Endodermal cell (in vitro differentiated cells): ENCODE results near the gene PIP4K2C. TPM values are rescaled to one million over a fixed set of nuclear protein-coding genes. Genes with fewer than 3 reads are reported as not detected.
A peak's percentile ranks its signal among the peaks of the same experiment; 100 is the strongest.

ENCODE experiments used
- DNase-seq: peaks from one replicate; pipeline ENCODE4 v3.0.0-alpha.2; 2017
- H3K27ac ChIP-seq: 2 replicates; pipeline ENCODE4 v1.5.1; 2013; ENCODE audit warnings: mild to moderate bottlenecking, low read depth, low read length, moderate library complexity
- H3K27me3 ChIP-seq: 2 replicates; pipeline ENCODE4 v1.6.1; 2013; ENCODE audit warnings: mild to moderate bottlenecking, low read length, moderate library complexity; ENCODE audit not compliant: insufficient read depth, control insufficient read depth, poor library complexity, severe bottlenecking
- H3K36me3 ChIP-seq: 2 replicates; pipeline ENCODE4 v1.7.0; 2013; ENCODE audit warnings: mild to moderate bottlenecking, low read length, moderate library complexity; ENCODE audit not compliant: control insufficient read depth, insufficient read depth
- H3K4me1 ChIP-seq: one replicate; pipeline ENCODE4 v1.7.0; 2013; ENCODE audit warnings: low read length; ENCODE audit not compliant: control insufficient read depth, insufficient read depth
- H3K4me3 ChIP-seq: 2 replicates; pipeline ENCODE4 v1.5.1; 2013; ENCODE audit warnings: mild to moderate bottlenecking, low read length, moderate library complexity
- H3K9ac ChIP-seq: 2 replicates; pipeline ENCODE4 v1.6.1; 2013; ENCODE audit warnings: mild to moderate bottlenecking, low read length, moderate library complexity; ENCODE audit not compliant: poor library complexity, severe bottlenecking; ENCODE audit errors: extremely low read depth
- H3K9me3 ChIP-seq: 2 replicates; pipeline ENCODE4 v1.6.1; 2013; ENCODE audit warnings: mild to moderate bottlenecking, low read length, moderate library complexity; ENCODE audit not compliant: control insufficient read depth
- H3K27ac Mint-ChIP-seq: 2 replicates; pipeline ENCODE4 v1.8.0; 2020; ENCODE audit warnings: mixed read lengths
- H3K27me3 Mint-ChIP-seq: 2 replicates; pipeline ENCODE4 v1.8.0; 2021; ENCODE audit warnings: mild to moderate bottlenecking, mixed read lengths; ENCODE audit not compliant: insufficient read depth
- H3K36me3 Mint-ChIP-seq: 2 replicates; pipeline ENCODE4 v1.8.0; 2020; ENCODE audit warnings: low read depth, mixed read lengths
- H3K4me1 Mint-ChIP-seq: 2 replicates; pipeline ENCODE4 v1.8.0; 2020; ENCODE audit warnings: mixed read lengths
- H3K4me3 Mint-ChIP-seq: 2 replicates; pipeline ENCODE4 v1.8.0; 2020; ENCODE audit warnings: mild to moderate bottlenecking, moderate library complexity, mixed read lengths
- H3K9me3 Mint-ChIP-seq: 2 replicates; pipeline ENCODE4 v1.8.0; 2020; ENCODE audit warnings: mild to moderate bottlenecking, mixed read lengths
- CTCF ChIP-seq: fragments of 200-600 bp; sonication (generic); conservative IDR thresholded peaks from 2 replicates; pipeline ENCODE4 v1.5.0; 2021; ENCODE audit warnings: antibody characterized with exemption, mild to moderate bottlenecking
- WGBS, 2 experiments: methylation state at CpG; one replicate each; pipeline versions ENCODE4 v1.1.5 to v1.1.7; 2013; ENCODE audit warnings: missing lambda C conversion rate in 2 of 2, mixed read lengths in 1 of 2; ENCODE audit not compliant: insufficient coverage in 1 of 2, insufficient read length in 1 of 2; 5-methylcytosine and 5-hydroxymethylcytosine counted together
- total RNA-seq, 2 donors: library from RNA; stranded (reverse); fragmentation: NEBNext Ultra II Directional in 1 of 2; extraction: Animal tissue kit (Norgen Biotek cat#: 25700) in 1 of 2; gene quantifications; 2 replicates in 1 of 2; 3 replicates in 1 of 2; pipeline ENCODE4 v1.2.1, GENCODE V29; 2021

The PIP4K2C gene
- total RNA-seq, 2 donors from 2014 or later = 40.9 to 45.5 TPM

GRCh38 chr12:57611827-57612710 lies 21.1 kb downstream of the PIP4K2C start:
- Histone ChIP-seq H3K9ac (no peak overlapping the region), H3K36me3 (peaks cover 11% of the 10 kb centered on the region), H3K27me3 (peaks cover 39% of the 10 kb centered on the region), H3K9me3 (no peaks in the 10 kb centered on the region), H3K4me1 (no peaks in the 10 kb centered on the region), H3K27ac (peak overlapping the region; percentile 44), H3K4me3 (peak overlapping the region; percentile 72)
- Mint-ChIP-seq H3K9me3 (no peaks in the 10 kb centered on the region), H3K4me1 (peaks cover 8% of the 10 kb centered on the region), H3K27ac (no peak overlapping the region), H3K36me3 (peaks cover 29% of the 10 kb centered on the region), H3K27me3 (peaks cover 66% of the 10 kb centered on the region), H3K4me3 (peak overlapping the region; percentile 63)
- no peak for TF ChIP-seq CTCF
- DNase-seq = peak; percentile 47
- 15 to 29% methylated on average over 7 to 21 of the region's 23 CpGs for whole genome bisulfite sequencing, 2 experiments

GRCh38 chr12:57612711-57613426 lies 21.9 kb downstream of the PIP4K2C start:
- peak; percentile 45 for DNase-seq
- H3K9ac ChIP-seq = no peak overlapping the region

More at GRCh38 chr12:57612711-57613426, 21.9 kb downstream of the PIP4K2C start:
- 88 to 98% methylated on average over 8 to 10 of the region's 10 CpGs for WGBS, 2 experiments
- peaks cover 74% of the 10 kb centered on the region for H3K27me3 Mint-ChIP-seq
- H3K4me1 ChIP-seq = no peaks in the 10 kb centered on the region
- H3K4me3 Mint-ChIP-seq = peak overlapping the region; percentile 63
- H3K27me3 ChIP-seq = peaks cover 46% of the 10 kb centered on the region
- peaks cover 8% of the 10 kb centered on the region for H3K4me1 Mint-ChIP-seq
- no peak overlapping the region for H3K27ac ChIP-seq
- no peaks in the 10 kb centered on the region for H3K9me3 ChIP-seq
- H3K36me3 ChIP-seq = peaks cover 11% of the 10 kb centered on the region
- H3K4me3 ChIP-seq = no peak overlapping the region
- peaks cover 24% of the 10 kb centered on the region for H3K36me3 Mint-ChIP-seq
- no peaks in the 10 kb centered on the region for H3K9me3 Mint-ChIP-seq
- H3K27ac Mint-ChIP-seq = no peak overlapping the region
- no peak for TF ChIP-seq CTCF
